OCI-LY7 (cell line): ENCODE results near the gene ARRDC3. TPM values are rescaled to one million over a fixed set of nuclear protein-coding genes. Genes with fewer than 3 reads are reported as not detected.
"Not testable (repeated sequence)": the region's sequence is repeated elsewhere in the genome, so short reads cannot be mapped to it uniquely, and the experiment has no call there.

ENCODE experiments used
- BruUV-seq: library from RNA; stranded (reverse); fragments of 400-500 nt; replicated peaks from 2 replicates; lab custom pipeline; 2021; lab: Mats Ljungman, UMichigan
- CTCF ChIA-PET: fragments of 300-600 bp; sonication (Branson Sonifier 250); formaldehyde crosslinking; loops from one replicate; lab custom pipeline; 2022; ENCODE audit warnings: antibody characterized with exemption; ENCODE audit not compliant: unreplicated experiment; lab: Charles Lee
- POLR2A ChIA-PET: fragments of 300-600 bp; sonication (Branson Sonifier 250); formaldehyde crosslinking; loops from one replicate; lab custom pipeline; 2022; ENCODE audit warnings: antibody characterized with exemption; lab: Charles Lee
- DNase-seq: peaks from one replicate; pipeline ENCODE4 v3.0.0-alpha.2; 2015; ENCODE audit warnings: low spot score
- H2AFZ ChIP-seq: fragments of 200-600 bp; sonication (generic), shearing (Covaris generic); 2 replicates; pipeline ENCODE4 v1.6.1; 2014; ENCODE audit warnings: mild to moderate bottlenecking, antibody characterized with exemption, low read length, moderate library complexity
- H3K27ac ChIP-seq: fragments of 200-600 bp; sonication (generic); 2 replicates; pipeline ENCODE4 v1.5.1; 2014; ENCODE audit warnings: mixed run types, low read depth, mild to moderate bottlenecking, moderate library complexity, low read length, inconsistent platforms; ENCODE audit not compliant: poor library complexity, severe bottlenecking
- H3K36me3 ChIP-seq: fragments of 200-600 bp; sonication (generic); 2 replicates; pipeline ENCODE4 v1.6.1; 2014; ENCODE audit warnings: mild to moderate bottlenecking, antibody characterized with exemption, low read length, moderate library complexity, mixed read lengths; ENCODE audit not compliant: insufficient read depth
- H3K4me1 ChIP-seq: fragments of 200-600 bp; sonication (generic); 2 replicates; pipeline ENCODE4 v1.5.1; 2014; ENCODE audit warnings: mild to moderate bottlenecking, low read length; ENCODE audit not compliant: insufficient read depth, poor library complexity, severe bottlenecking
- H3K4me2 ChIP-seq: fragments of 200-600 bp; sonication (generic); 2 replicates; pipeline ENCODE4 v1.6.1; 2014; ENCODE audit warnings: mild to moderate bottlenecking, low read length
- H3K4me3 ChIP-seq: fragments of 200-600 bp; sonication (generic); 2 replicates; pipeline ENCODE4 v1.5.1; 2014; ENCODE audit warnings: mild to moderate bottlenecking, low read depth, low read length; ENCODE audit not compliant: poor library complexity, severe bottlenecking
- H3K79me2 ChIP-seq: fragments of 200-600 bp; sonication (generic); 2 replicates; pipeline ENCODE4 v1.6.1; 2016; ENCODE audit warnings: low read depth, mild to moderate bottlenecking, low read length, moderate library complexity, mixed read lengths; ENCODE audit not compliant: insufficient read depth
- H3K9me2 ChIP-seq: fragments of 200-600 bp; sonication (generic); 2 replicates; pipeline ENCODE4 v1.6.1; 2016; ENCODE audit warnings: mild to moderate bottlenecking, low read length, mixed read lengths; ENCODE audit not compliant: insufficient read depth
- H3K9me3 ChIP-seq: fragments of 200-600 bp; sonication (generic); 2 replicates; pipeline ENCODE4 v1.6.1; 2014; ENCODE audit warnings: mild to moderate bottlenecking, mixed run types, low read length, mixed read lengths
- H4K20me1 ChIP-seq: fragments of 200-600 bp; sonication (generic); 2 replicates; pipeline ENCODE4 v1.6.1; 2014; ENCODE audit warnings: mild to moderate bottlenecking, antibody characterized with exemption, low read length, moderate library complexity, mixed read lengths; ENCODE audit not compliant: insufficient read depth
- EZH2phosphoT487 ChIP-seq: fragments of 200-600 bp; sonication (generic); IDR thresholded peaks from 2 replicates; pipeline ENCODE4 v1.6.1; 2018; ENCODE audit warnings: low read depth, borderline replicate concordance, mild to moderate bottlenecking, mixed run types, antibody characterized with exemption, low read length, moderate library complexity, mixed read lengths
- intact Hi-C: fragments of 100-400 bp; cut with micrococcal nuclease; formaldehyde crosslinking; loops from one replicate; pipeline ENCODE4 v1.10.0; 2022; ENCODE audit not compliant: unreplicated experiment
- total RNA-seq, 2 experiments: library from RNA; depleted of rRNA in 1 of 2; stranded (reverse); fragments of >200 nt in 1 of 2; shearing (Covaris generic) in 1 of 2; gene quantifications; 2 replicates each; pipeline ENCODE4 v1.2.3, GENCODE V29; 2014 to 2022
- TF ChIP-seq, protein P1 (sequence below): fragments of 200-600 bp; sonication (generic); conservative IDR thresholded peaks from 2 replicates; pipeline ENCODE4 v1.5.1; 2014; ENCODE audit warnings: mild to moderate bottlenecking, antibody characterized with exemption, low read length, moderate library complexity, mixed read lengths

Gene ARRDC3
- total RNA-seq, 2 experiments from 2014 or later, result 30.0 to 30.6 TPM

DNA sequence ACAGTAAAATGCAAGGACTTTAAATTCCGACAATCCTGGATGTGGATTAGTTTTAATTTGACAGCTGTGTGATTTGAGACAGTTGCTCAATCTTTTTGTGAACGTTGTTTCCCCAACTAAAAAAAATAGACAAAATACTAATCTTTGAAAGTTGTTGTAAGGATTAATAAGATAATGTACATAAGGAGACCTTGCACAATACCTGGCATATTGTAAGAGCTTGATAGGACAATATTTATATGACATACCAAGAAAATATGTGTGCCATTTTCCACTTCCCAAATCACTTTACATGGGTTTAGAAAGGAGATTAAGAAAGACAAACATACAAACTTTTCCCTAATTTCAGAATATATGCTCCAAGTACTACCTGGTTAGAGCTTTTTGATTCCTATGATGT lies 25.3 kb downstream of the ARRDC3 start:
- Histone ChIP-seq H3K9me2 (no peaks in the 10 kb centered on the region), H3K4me1 (peaks cover 34% of the 10 kb centered on the region), H3K4me3 (no peak overlapping the region), H2AFZ (no peak overlapping the region; the same call in 1 of the 2 replicates), H3K4me2 (no peak overlapping the region), H3K36me3 (no peaks in the 10 kb centered on the region; the same call in 1 of the 2 replicates), H4K20me1 (no peaks in the 10 kb centered on the region), H3K79me2 (no peaks in the 10 kb centered on the region), H3K9me3 (peaks cover 14% of the 10 kb centered on the region; the same call in 1 of the 2 replicates), H3K27ac (no peak overlapping the region)
- intact Hi-C loops, result no loop called here
- BruUV-seq, result no TSS peak
- ChIA-PET CTCF (no interaction called here), POLR2A (interaction anchor here (0.9 to 2.7 kb wide), 6 partner anchors 9 to 27 kb away, joined by 3 to 10 read pairs (median 5); partner anchors contain the start of gene ARRDC3)
- DNase-seq, result no peak
- TF ChIP-seq EZH2phosphoT487, result no peak
- TF ChIP-seq, protein P1, sequence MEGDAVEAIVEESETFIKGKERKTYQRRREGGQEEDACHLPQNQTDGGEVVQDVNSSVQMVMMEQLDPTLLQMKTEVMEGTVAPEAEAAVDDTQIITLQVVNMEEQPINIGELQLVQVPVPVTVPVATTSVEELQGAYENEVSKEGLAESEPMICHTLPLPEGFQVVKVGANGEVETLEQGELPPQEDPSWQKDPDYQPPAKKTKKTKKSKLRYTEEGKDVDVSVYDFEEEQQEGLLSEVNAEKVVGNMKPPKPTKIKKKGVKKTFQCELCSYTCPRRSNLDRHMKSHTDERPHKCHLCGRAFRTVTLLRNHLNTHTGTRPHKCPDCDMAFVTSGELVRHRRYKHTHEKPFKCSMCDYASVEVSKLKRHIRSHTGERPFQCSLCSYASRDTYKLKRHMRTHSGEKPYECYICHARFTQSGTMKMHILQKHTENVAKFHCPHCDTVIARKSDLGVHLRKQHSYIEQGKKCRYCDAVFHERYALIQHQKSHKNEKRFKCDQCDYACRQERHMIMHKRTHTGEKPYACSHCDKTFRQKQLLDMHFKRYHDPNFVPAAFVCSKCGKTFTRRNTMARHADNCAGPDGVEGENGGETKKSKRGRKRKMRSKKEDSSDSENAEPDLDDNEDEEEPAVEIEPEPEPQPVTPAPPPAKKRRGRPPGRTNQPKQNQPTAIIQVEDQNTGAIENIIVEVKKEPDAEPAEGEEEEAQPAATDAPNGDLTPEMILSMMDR, result no peak

GRCh38 chr5:91357012-91357634 lies 26.0 kb downstream of the ARRDC3 start:
- no peaks in the 10 kb centered on the region for H3K9me2 ChIP-seq
- no TSS peak for BruUV-seq
- H3K4me1 ChIP-seq, result peaks cover 34% of the 10 kb centered on the region
- DNase-seq, result no peak
- no peak overlapping the region for H3K27ac ChIP-seq
- H4K20me1 ChIP-seq, result no peaks in the 10 kb centered on the region
- no peak overlapping the region for H2AFZ ChIP-seq
- intact Hi-C loops, result no loop called here
- H3K4me2 ChIP-seq, result no peak overlapping the region
- peaks cover 14% of the 10 kb centered on the region; the same call in 1 of the 2 replicates for H3K9me3 ChIP-seq
- H3K36me3 ChIP-seq, result no peaks in the 10 kb centered on the region; the same call in 1 of the 2 replicates
- H3K79me2 ChIP-seq, result no peaks in the 10 kb centered on the region
- no peak overlapping the region for H3K4me3 ChIP-seq
- TF ChIP-seq, protein P1, result no peak
- TF ChIP-seq EZH2phosphoT487, result no peak
- CTCF ChIA-PET, result no interaction called here
- POLR2A ChIA-PET, result interaction anchor here (1.2 to 2.7 kb wide), 5 partner anchors 10 to 26 kb away, joined by 4 to 10 read pairs (median 5); partner anchors contain the start of gene ARRDC3

DNA sequence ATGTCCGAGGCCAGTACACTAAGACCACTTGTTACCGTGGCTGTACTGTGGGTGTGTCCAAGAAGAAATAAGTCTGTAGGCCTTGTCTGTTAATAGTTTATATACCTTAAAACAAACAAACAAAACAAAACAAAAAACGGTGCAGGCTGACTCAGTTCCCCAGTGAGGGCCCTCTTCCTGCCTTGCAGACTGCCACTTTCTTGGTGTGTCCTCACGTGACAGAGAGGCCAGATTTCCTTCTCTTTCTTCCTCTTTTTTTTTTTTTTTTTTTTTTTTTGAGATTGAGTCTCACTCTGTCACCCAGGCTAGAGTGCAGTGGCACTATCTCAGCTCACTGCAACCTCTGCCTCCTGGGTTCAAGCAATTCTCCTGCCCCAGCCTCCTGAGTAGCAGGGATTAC lies 28.2 kb downstream of the ARRDC3 start:
- CTCF ChIA-PET, H3K9me2 ChIP-seq, H3K9me3 ChIP-seq, H4K20me1 ChIP-seq, intact Hi-C loops, H3K36me3 ChIP-seq, BruUV-seq, H3K79me2 ChIP-seq: not testable (repeated sequence)
- H3K27ac ChIP-seq, result peak overlapping the region; percentile 41
- H3K4me3 ChIP-seq, result peak overlapping the region; percentile 17
- peaks cover 31% of the 10 kb centered on the region for H3K4me1 ChIP-seq
- peak overlapping the region; percentile 48 for H3K4me2 ChIP-seq
- POLR2A ChIA-PET, result interaction anchor here (0.6 to 1.6 kb wide), 7 partner anchors 8 to 144 kb away, joined by 3 to 8 read pairs (median 4); no protein-coding TSS in a partner anchor
- DNase-seq, result peak; percentile 85
- peak overlapping the region; percentile 89 for H2AFZ ChIP-seq
